ENCODE results near the gene ERBB4.

DNA sequence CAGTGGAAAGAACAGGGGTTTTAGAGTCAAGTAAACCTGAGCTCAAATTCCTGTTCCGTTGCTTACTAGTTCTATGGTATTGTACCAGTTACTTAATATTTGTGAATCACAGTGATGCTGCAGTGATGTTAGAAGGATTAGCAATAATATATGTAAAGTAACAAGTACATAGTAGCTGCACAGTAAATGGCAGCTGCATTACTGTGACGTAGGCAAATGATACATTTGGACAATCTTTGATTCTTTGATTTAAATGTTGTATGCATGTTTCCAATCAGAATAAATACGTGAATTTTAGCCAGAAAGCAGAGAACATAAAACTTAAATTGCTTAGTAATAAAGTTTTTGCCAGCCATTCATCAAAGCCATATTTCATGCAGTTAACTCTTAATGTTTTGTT, 243.0 kb downstream of the ERBB4 start:
- TF ChIP-seq, protein P1, sequence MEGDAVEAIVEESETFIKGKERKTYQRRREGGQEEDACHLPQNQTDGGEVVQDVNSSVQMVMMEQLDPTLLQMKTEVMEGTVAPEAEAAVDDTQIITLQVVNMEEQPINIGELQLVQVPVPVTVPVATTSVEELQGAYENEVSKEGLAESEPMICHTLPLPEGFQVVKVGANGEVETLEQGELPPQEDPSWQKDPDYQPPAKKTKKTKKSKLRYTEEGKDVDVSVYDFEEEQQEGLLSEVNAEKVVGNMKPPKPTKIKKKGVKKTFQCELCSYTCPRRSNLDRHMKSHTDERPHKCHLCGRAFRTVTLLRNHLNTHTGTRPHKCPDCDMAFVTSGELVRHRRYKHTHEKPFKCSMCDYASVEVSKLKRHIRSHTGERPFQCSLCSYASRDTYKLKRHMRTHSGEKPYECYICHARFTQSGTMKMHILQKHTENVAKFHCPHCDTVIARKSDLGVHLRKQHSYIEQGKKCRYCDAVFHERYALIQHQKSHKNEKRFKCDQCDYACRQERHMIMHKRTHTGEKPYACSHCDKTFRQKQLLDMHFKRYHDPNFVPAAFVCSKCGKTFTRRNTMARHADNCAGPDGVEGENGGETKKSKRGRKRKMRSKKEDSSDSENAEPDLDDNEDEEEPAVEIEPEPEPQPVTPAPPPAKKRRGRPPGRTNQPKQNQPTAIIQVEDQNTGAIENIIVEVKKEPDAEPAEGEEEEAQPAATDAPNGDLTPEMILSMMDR (IDR thresholded peaks at IDR 0.05), result no peak
- no peak for TF ChIP-seq ZFX (IDR thresholded peaks at IDR 0.05; ENCODE audit: borderline replicate concordance)

All from 22Rv1 (cell line).